Stimulated activated CD8-positive, alpha-beta memory T cell treated with anti-CD3 and anti-CD28 coated beads, Interleukin-4, amount 100 ng/mL, for 1 hour (primary cell): ENCODE data around the gene LOXL1.

Experiments
- DNase-seq, 2 donors: peaks; one replicate each; pipeline ENCODE4 v3.0.0-alpha.2; 2020; ENCODE audit warnings: low read depth in 2 of 2, low spot score in 1 of 2

The LOXL1 gene

DNA sequence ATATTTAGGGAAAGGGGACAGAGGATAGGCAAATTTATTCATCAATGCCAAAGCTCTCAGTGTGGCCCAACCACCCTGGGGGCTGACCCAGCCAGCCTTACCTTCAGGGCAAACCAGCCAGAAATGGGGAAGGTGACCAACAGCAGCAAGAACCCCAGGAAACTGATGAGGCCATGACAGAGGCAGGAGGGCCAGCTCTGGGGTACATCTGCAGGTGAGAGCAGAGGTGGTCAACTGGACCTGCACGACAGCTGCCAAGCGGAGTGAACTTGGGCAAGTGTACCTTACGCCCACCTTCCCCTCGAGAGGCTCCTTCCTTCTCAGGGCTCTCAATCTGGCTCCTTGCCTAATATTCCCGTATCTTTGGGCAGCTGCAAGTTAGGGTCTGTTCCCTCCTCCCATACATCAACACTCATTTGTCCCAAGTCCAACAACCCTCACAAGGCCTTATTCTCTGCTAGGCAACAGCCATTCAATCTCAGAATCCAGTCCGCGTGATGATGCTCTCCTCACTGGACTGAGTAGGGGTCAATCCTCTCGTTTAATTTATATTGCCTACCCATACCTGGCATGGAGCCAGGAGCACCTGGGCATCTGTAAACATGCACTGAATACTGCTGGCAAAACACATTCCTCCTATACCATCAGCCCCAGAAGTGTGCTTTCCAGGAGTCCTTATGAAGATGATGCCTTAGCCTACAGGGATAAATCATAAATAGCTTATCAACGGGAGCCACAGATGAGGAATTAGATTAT lies 64.2 kb downstream of the LOXL1 start:
- no peak for DNase-seq

DNA sequence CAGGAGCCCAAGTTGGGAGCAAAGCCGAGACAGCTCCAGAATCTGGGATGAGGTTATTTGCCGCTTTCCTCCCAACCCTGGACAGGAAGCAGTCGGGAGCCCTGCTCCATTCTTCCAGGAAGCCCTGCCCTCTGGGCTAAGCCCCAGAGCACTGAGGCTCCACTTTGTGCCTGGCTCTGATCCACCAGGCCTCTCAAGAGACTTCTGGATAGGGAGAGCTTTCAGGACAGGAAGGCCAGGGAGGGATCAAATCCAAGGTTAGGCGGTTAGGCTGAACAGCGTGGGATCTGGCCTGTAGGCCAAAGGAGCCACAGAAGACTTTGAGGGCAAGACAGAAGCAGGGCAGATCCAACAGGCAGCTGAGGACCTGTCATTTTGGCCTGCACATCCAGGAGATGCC lies 65.0 kb downstream of the LOXL1 start:
- no peak for DNase-seq

DNA sequence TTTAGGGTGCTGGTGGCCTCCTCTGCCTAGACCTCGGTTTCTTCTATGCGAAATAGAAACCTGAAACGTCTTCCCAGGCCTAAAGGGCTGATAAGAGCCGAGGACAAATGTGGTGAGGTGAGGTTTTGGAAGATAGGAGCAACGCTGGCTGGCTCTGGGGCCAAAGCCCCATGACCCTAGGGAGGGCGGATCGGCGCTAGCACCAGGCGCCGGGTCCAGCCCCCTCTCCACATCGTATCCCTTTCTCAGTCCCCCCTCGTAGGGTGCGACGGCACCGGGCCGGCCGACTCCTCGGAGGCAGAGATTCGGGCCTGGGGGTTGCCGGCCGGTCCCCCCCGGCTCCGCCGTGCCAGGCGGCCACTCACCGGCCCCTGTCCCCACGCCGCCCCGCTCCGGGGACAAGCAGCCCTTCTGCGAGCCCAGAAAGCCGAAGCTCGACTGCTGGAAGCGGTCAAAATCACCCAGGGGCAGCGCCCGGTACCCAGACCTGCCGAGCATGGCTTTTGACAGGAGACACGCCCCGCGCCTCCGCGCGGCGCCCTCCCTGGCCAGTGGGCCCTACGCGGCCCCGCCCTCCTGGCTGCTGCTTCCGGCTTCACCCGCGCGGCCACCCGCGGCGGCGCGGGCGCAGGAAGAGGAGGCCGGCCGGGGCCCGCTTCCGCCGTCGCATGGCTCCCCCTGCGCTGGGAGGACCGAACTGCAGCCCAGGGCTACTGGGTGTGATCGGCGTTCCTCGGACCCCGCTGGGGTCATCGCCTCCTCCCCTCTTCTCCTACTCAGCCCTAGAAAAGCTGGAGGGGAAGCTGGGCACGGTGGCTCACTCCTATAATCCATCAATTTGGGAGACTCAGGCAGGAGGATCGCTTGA lies 65.7 kb downstream of the LOXL1 start, which contains the start of gene STOML1:
Gene STOML1 (minus strand): TSS at position 570 of the 868 bp plus-strand sequence. CDS start 72 bp downstream, at position 498.
- DNase-seq = peak; percentile 75 to 90

DNA sequence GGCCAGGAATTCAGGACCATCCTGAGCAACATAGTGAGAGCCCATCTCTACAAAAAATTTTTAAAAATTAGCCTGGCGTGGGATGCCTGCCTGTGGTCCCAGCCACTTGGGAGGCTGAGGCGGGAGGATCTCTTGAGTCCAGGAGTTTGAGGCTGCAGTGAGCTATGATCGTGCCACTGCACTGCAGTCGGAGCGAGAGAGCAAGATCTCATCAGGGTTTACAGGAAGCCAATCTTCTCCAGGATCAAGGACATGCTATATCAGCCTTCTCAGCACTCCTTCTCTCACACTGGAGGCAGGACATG lies 66.3 kb downstream of the LOXL1 start:
- no peak for DNase-seq

DNA sequence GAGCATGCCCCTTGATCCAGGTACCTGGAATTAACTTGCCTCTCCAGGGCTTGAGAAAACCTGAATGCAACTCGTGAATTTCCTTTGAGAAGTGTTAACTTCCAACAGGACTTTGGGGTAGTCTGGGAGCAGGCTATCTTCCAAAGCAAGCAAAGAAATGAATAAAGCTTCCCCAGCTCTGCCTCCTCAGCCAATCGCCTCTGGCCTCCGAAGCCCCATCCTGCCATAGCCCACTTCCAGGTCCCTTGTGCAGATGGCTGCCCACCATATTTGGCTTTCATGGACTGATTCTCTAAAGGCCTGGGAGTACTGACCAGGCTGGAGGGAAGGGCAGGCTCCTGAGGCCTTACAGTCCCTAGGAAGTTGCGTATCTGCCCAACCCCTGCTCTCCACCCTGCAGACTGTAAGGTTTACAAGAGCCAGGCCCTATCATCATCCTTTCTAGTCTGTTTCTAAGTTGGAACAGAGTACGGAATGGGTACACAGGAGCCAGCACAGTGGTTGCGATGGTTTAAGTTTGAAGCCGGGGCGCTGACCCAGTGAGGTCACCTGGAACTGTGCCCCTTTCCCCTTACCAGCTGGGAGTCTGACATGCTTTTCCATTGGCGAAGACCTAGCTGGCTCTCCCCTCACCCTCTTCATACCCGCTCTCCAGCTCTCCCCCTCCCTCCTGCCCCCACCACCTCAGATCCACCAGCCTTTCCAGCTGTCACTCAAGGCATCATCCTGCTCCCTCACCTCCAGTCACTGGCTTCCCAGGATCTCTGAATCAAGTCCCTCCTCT lies 67.1 kb downstream of the LOXL1 start:
- DNase-seq = no peak

DNA sequence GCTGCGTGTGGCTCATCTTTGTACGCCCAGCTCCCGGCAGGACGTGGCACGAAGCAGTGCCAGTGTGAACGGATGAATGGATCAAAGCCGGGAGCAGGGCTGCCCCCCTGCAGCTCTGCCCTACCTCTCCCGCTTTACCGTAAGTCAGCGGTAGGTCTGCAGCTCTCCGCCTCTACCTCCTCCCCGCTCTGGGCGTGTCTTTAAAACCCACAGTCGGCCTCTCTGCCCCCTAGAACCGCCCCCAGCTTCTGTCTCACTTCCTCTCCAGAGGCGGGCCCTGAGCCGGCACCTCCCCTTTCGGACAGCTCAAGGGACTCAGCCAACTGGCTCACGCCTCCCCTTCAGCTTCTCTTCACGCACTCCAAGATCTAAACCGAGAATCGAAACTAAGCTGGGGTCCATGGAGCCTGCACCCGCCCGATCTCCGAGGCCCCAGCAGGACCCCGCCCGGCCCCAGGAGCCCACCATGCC lies 68.2 kb downstream of the LOXL1 start, which contains the start of gene PML:
Gene PML (plus strand): TSS at position 304 of the 471 bp plus-strand sequence. CDS start 97 bp downstream, at position 401.
- DNase-seq = peak; percentile 81 to 84

DNA sequence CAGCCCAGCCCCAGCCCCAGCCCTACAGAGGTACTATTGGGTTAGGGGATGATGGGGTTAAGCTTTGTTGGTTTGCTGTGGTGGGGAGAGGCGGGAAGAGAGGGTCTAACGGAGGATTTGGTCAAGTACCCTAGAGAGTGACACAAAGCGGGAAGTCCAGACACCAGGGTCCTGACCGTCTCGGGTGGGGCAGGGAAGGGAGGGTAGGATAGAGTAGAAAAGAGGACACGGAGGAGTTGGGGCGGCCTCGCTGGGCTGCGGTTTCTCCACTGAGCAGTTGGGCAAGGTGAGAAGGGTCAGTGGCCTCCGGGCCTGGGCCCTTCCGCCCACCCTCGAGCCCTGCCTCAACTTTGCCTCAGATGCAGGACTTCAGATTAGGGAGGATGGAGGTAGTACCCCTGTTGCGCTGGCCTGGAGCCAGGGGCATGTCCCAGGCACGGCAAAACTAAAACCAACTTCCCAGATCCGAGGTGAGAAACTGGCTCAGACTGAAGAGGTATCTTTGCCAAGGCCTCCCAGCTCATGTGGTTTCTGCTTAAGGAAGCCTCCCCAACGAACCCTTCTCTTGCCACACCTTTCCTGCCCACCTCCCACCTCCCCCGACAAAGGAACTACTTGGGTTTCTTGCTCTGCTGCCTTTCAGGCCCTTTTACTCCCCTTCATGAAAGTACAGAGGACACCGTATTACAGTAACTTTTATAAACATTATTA lies 68.8 kb downstream of the LOXL1 start:
- DNase-seq = no peak

DNA sequence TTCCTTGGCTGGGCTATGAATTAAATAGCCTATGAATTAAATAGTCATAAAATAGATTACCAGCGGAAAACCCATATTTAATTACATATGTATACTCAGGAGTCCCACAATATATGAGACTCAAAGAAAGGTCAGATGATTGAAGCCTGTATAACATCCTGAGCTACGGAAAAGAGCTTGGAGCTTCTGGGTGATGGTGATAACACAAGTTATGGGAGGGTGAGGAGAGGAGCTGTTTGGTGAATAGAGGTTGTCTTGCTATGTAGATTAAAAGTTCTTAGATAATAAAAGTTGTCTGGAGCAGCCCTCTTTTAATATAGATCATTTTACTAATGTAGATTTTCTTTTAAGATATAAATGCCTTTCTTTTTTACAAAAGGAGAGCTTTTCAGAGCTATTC lies 70.0 kb downstream of the LOXL1 start:
- no peak for DNase-seq

DNA sequence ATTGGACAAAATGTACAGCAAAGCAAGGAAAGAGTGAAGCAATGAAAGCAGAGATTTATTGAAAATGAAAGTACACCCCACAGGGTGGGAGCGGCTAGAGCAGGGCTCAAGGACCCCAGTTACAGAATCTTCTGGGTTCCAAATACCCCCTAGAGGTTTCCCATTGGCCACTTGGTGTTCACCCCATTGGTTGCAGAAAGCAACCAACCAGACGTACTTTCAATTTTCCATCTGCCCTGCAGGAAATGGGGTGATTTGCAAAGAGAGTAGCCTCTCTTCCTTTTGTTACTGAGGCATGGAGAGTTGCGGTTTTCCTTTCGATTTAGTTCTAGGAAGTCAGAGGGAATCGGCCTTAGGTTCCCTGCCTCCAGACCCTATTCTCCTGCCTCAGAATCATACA lies 70.7 kb downstream of the LOXL1 start:
- no peak for DNase-seq

DNA sequence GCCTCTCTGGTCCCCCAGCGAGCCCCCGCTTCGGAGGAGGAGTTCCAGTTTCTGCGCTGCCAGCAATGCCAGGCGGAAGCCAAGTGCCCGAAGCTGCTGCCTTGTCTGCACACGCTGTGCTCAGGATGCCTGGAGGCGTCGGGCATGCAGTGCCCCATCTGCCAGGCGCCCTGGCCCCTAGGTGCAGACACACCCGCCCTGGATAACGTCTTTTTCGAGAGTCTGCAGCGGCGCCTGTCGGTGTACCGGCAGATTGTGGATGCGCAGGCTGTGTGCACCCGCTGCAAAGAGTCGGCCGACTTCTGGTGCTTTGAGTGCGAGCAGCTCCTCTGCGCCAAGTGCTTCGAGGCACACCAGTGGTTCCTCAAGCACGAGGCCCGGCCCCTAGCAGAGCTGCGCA lies 71.7 kb downstream of the LOXL1 start:
- no peak for DNase-seq
